ENCODE data around the gene DNAJB14. TPM values are rescaled to one million over a fixed set of nuclear protein-coding genes. Genes with fewer than 3 reads are reported as not detected.

Gene DNAJB14
- total RNA-seq, 1 experiment from 2014 or later: 52.5 TPM

- peaks cover 0 to 6% of the 10 kb centered on the region in 2 experiments; a peak in 1 of 4 replicates for H3K4me1 ChIP-seq (ENCODE audit: control insufficient read depth in 1 of 2, insufficient read depth in 2 of 2, low read length in 2 of 2)
- no peak for ATAC-seq
- H2AFZ ChIP-seq (ENCODE audit: low read depth, low read length, poor library complexity, severe bottlenecking): no peak overlapping the region
- H3K9me3 ChIP-seq (ENCODE audit: control insufficient read depth in 1 of 2, insufficient read depth in 1 of 2, low read depth in 1 of 2, low read length in 2 of 2): no peaks in the 10 kb centered on the region
- intact Hi-C loops (cut with micrococcal nuclease): no loop called here
- no peak for DNase-seq (ENCODE audit: low read depth, low spot score)
- H3K27ac ChIP-seq (ENCODE audit: low read depth, low read length): no peak overlapping the region
- no peak overlapping the region for H3K4me2 ChIP-seq (ENCODE audit: low read length)
- no peaks in the 10 kb centered on the region for H3K27me3 ChIP-seq (ENCODE audit: insufficient read depth, low read length)
- no peaks in the 10 kb centered on the region for H3K36me3 ChIP-seq (ENCODE audit: control insufficient read depth in 1 of 2, insufficient read depth in 2 of 2, low read length in 2 of 2)
- no peaks in the 10 kb centered on the region for H3K9me2 ChIP-seq (ENCODE audit: insufficient read depth)
- H3K79me2 ChIP-seq (ENCODE audit: insufficient read depth, low read length): no peaks in the 10 kb centered on the region
- H3K4me3 ChIP-seq (replicated peaks in 1 of 2; ENCODE audit: low read depth in 1 of 2, low read length in 2 of 2): no peak overlapping the region
- no peaks in the 10 kb centered on the region for H4K20me1 ChIP-seq (ENCODE audit: insufficient read depth)
- TF ChIP-seq ZNF274 (IDR thresholded peaks at IDR 0.05; ENCODE audit: low read depth, low read length) (no peak), JUND (IDR thresholded peaks at IDR 0.05) (no peak), SRF (IDR thresholded peaks at IDR 0.05; ENCODE audit: low read depth) (no peak), ELF1 (IDR thresholded peaks at IDR 0.05; ENCODE audit: borderline replicate concordance, low read depth) (no peak), ZBTB33 (IDR thresholded peaks at IDR 0.05; ENCODE audit: extremely low read depth, insufficient replicate concordance, low read length) (no peak), EZH2phosphoT487 (IDR thresholded peaks at IDR 0.05; ENCODE audit: borderline replicate concordance) (no peak), RAD21 (IDR thresholded peaks at IDR 0.05; ENCODE audit: low read depth) (no peak)
- BruUV-seq (replicated peaks): no TSS peak
- RAD21 ChIA-PET (ENCODE audit: low non-redundant PET in 1 of 2, low total read pairs in 2 of 2, uncharacterized antibody in 2 of 2, unreplicated experiment in 2 of 2): no interaction called here
- CTCF ChIA-PET: no interaction called here
- POLR2A ChIA-PET: no interaction called here
- no peak overlapping the region for H3K9ac ChIP-seq (ENCODE audit: low read length)
Measured at GRCh38 chr4:99855678-99856077, 90.7 kb downstream of the DNAJB14 start.

GRCh38 chr4:99853999-99854398, 92.4 kb downstream of the DNAJB14 start:
- Histone ChIP-seq H3K9me3 (ENCODE audit: control insufficient read depth in 1 of 2, insufficient read depth in 1 of 2, low read depth in 1 of 2, low read length in 2 of 2) (no peaks in the 10 kb centered on the region), H3K79me2 (ENCODE audit: insufficient read depth, low read length) (no peaks in the 10 kb centered on the region), H3K27ac (ENCODE audit: low read depth, low read length) (no peak overlapping the region), H3K4me2 (ENCODE audit: low read length) (no peak overlapping the region), H3K4me3 (replicated peaks in 1 of 2; ENCODE audit: low read depth in 1 of 2, low read length in 2 of 2) (no peak overlapping the region), H3K27me3 (ENCODE audit: insufficient read depth, low read length) (no peaks in the 10 kb centered on the region), H4K20me1 (ENCODE audit: insufficient read depth) (no peaks in the 10 kb centered on the region), H3K9ac (ENCODE audit: low read length) (no peak overlapping the region), H2AFZ (ENCODE audit: low read depth, low read length, poor library complexity, severe bottlenecking) (no peak overlapping the region), H3K36me3 (ENCODE audit: control insufficient read depth in 1 of 2, insufficient read depth in 2 of 2, low read length in 2 of 2) (no peaks in the 10 kb centered on the region), H3K4me1 (ENCODE audit: control insufficient read depth in 1 of 2, insufficient read depth in 2 of 2, low read length in 2 of 2) (peaks cover 0 to 6% of the 10 kb centered on the region in 2 experiments; a peak in 1 of 4 replicates), H3K9me2 (ENCODE audit: insufficient read depth) (no peaks in the 10 kb centered on the region)
- DNase-seq (ENCODE audit: low read depth, low spot score) (no peak), ATAC-seq (no peak)
- POLR2A ChIA-PET: no interaction called here
- CTCF ChIA-PET: no interaction called here
- RAD21 ChIA-PET (ENCODE audit: low non-redundant PET in 1 of 2, low total read pairs in 2 of 2, uncharacterized antibody in 2 of 2, unreplicated experiment in 2 of 2): no interaction called here
- intact Hi-C loops (cut with micrococcal nuclease): no loop called here
- BruUV-seq (replicated peaks): no TSS peak
- TF ChIP-seq EZH2 (IDR thresholded peaks at IDR 0.05): no peak
- TF ChIP-seq EGR1 (IDR thresholded peaks at IDR 0.05; ENCODE audit: low read depth): no peak
- TF ChIP-seq CBX3 (IDR thresholded peaks at IDR 0.05; ENCODE audit: low read depth): no peak
- TF ChIP-seq RAD21 (IDR thresholded peaks at IDR 0.05; ENCODE audit: low read depth): no peak
- TF ChIP-seq EZH2phosphoT487 (IDR thresholded peaks at IDR 0.05; ENCODE audit: borderline replicate concordance): no peak
- no peak for TF ChIP-seq YY1 (IDR thresholded peaks at IDR 0.05; ENCODE audit: extremely low read depth, insufficient replicate concordance, low read depth, low read length)
- TF ChIP-seq POLR2AphosphoS5 (IDR thresholded peaks at IDR 0.05; ENCODE audit: low read depth, low read length): no peak
- no peak for TF ChIP-seq POLR2A (IDR thresholded peaks at IDR 0.05; ENCODE audit: borderline replicate concordance, extremely low read depth, insufficient read depth, insufficient read length)
- no peak for TF ChIP-seq ZBTB33 (IDR thresholded peaks at IDR 0.05; ENCODE audit: extremely low read depth, insufficient replicate concordance, low read length)
- TF ChIP-seq ATF3 (IDR thresholded peaks at IDR 0.05): no peak
- TF ChIP-seq MAX (IDR thresholded peaks at IDR 0.05): no peak

Data from HCT116 (cell line).